Hepatocyte (in vitro differentiated cells): ENCODE measurements around the gene PAOX. TPM values are rescaled to one million over a fixed set of nuclear protein-coding genes. Genes with fewer than 3 reads are reported as not detected.

Source experiments
- DNase-seq: peaks from one replicate; pipeline ENCODE4 v3.0.0-alpha.2; 2016; ENCODE audit warnings: low spot score
- H2AFZ ChIP-seq: fragments of 200-600 bp; sonication (generic); 2 replicates; pipeline ENCODE4 v1.6.0; 2016; ENCODE audit warnings: antibody characterized with exemption, mild to moderate bottlenecking
- H3K27ac ChIP-seq: fragments of 200-600 bp; sonication (generic); 2 replicates; pipeline ENCODE4 v1.5.1; 2016; ENCODE audit warnings: mild to moderate bottlenecking
- H3K27me3 ChIP-seq: fragments of 200-600 bp; sonication (generic); 2 replicates; pipeline ENCODE4 v1.6.1; 2016
- H3K36me3 ChIP-seq: fragments of 200-600 bp; sonication (generic); replicated peaks from 2 replicates; pipeline ENCODE4 v1.5.1; 2016; ENCODE audit warnings: low read depth; ENCODE audit not compliant: insufficient read depth
- H3K4me1 ChIP-seq: fragments of 200-600 bp; sonication (generic); 2 replicates; pipeline ENCODE4 v1.5.1; 2016; ENCODE audit warnings: mild to moderate bottlenecking, moderate library complexity; ENCODE audit not compliant: insufficient read depth
- H3K4me2 ChIP-seq: fragments of 200-600 bp; sonication (generic); 2 replicates; pipeline ENCODE4 v1.6.0; 2016
- H3K4me3 ChIP-seq: fragments of 200-600 bp; sonication (generic); 2 replicates; pipeline ENCODE4 v1.5.1; 2016; ENCODE audit warnings: mild to moderate bottlenecking
- H3K79me2 ChIP-seq: fragments of 200-600 bp; sonication (generic); 2 replicates; pipeline ENCODE4 v1.6.0; 2017; ENCODE audit warnings: mild to moderate bottlenecking
- H3K9me2 ChIP-seq: fragments of 200-600 bp; sonication (generic); replicated peaks from 2 replicates; pipeline ENCODE4 v1.6.0; 2017; ENCODE audit warnings: mild to moderate bottlenecking; ENCODE audit not compliant: insufficient read depth
- H3K9me3 ChIP-seq: fragments of 200-600 bp; sonication (generic); 2 replicates; pipeline ENCODE4 v1.5.1; 2016; ENCODE audit warnings: low read depth, mild to moderate bottlenecking
- H4K20me1 ChIP-seq: fragments of 200-600 bp; sonication (generic); 2 replicates; pipeline ENCODE4 v1.6.0; 2016; ENCODE audit warnings: mild to moderate bottlenecking; ENCODE audit not compliant: insufficient read depth, poor library complexity, severe bottlenecking
- EZH2 ChIP-seq: fragments of 200-600 bp; sonication (generic); IDR thresholded peaks from 2 replicates; pipeline ENCODE4 v1.6.1; 2016; ENCODE audit warnings: antibody characterized with exemption, mild to moderate bottlenecking, borderline replicate concordance
- EZH2phosphoT487 ChIP-seq: fragments of 200-600 bp; sonication (generic); IDR thresholded peaks from one replicate; pipeline ENCODE4 v1.6.1; 2018; ENCODE audit warnings: antibody characterized with exemption, mild to moderate bottlenecking, low read depth, moderate library complexity; ENCODE audit not compliant: unreplicated experiment, severe bottlenecking
- WGBS: methylation state at CpG from one replicate; pipeline ENCODE4 v1.1.6; 2016; ENCODE audit warnings: low lambda C conversion rate; ENCODE audit errors: missing lambda C conversion rate; 5-methylcytosine and 5-hydroxymethylcytosine counted together
- polyA plus RNA-seq: library from polyadenylated mRNA; unstranded; fragments of >200 nt; fragmentation: Nextera tagmentation; extraction: Ambion mirVana; gene quantifications from 2 replicates; pipeline ENCODE4 v1.2.1, GENCODE V29; 2016
- total RNA-seq: library from RNA; depleted of rRNA; stranded (reverse); fragments of >200 nt; gene quantifications from 2 replicates; pipeline ENCODE4 v1.2.3, GENCODE V29; 2014
- TF ChIP-seq, protein P1 (sequence below): fragments of 200-600 bp; sonication (generic); IDR thresholded peaks from 2 replicates; pipeline ENCODE4 v1.5.1; 2016; ENCODE audit warnings: antibody characterized with exemption, mild to moderate bottlenecking; ENCODE audit not compliant: poor library complexity

PAOX gene
- total and polyA plus RNA-seq, 2 experiments from 2014 or later: 11.5 to 19.6 TPM

DNA sequence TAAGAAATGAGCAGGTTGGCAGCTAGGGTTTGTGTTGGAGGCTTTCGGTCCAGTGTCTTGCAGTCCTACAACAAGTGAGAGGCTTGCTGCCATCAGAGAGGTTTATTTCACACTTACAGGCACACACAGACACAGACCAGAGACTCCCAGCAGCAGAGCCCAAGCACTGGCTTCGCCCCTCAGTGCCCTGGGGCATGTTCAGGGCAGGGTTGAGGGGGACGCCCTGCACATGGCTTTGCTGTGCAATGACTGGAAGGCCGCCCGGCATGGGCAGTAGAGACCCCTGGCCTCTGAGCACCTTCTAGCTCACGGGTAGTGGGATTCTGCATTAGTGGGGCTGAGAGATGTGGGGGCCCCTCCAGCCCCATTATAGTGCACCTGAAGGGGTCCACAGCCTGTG is 41.5 kb downstream of the PAOX start:
- Histone ChIP-seq H4K20me1 (peaks cover 6% of the 10 kb centered on the region), H3K9me3 (no peaks in the 10 kb centered on the region), H3K9me2 (no peaks in the 10 kb centered on the region), H2AFZ (no peak overlapping the region), H3K27me3 (no peaks in the 10 kb centered on the region), H3K36me3 (peaks cover under 1% of the 10 kb centered on the region), H3K4me1 (no peaks in the 10 kb centered on the region), H3K79me2 (no peaks in the 10 kb centered on the region), H3K4me2 (no peak overlapping the region), H3K4me3 (no peak overlapping the region), H3K27ac (no peak overlapping the region)
- DNase-seq: no peak
- no peak for TF ChIP-seq EZH2
- TF ChIP-seq, protein P1, sequence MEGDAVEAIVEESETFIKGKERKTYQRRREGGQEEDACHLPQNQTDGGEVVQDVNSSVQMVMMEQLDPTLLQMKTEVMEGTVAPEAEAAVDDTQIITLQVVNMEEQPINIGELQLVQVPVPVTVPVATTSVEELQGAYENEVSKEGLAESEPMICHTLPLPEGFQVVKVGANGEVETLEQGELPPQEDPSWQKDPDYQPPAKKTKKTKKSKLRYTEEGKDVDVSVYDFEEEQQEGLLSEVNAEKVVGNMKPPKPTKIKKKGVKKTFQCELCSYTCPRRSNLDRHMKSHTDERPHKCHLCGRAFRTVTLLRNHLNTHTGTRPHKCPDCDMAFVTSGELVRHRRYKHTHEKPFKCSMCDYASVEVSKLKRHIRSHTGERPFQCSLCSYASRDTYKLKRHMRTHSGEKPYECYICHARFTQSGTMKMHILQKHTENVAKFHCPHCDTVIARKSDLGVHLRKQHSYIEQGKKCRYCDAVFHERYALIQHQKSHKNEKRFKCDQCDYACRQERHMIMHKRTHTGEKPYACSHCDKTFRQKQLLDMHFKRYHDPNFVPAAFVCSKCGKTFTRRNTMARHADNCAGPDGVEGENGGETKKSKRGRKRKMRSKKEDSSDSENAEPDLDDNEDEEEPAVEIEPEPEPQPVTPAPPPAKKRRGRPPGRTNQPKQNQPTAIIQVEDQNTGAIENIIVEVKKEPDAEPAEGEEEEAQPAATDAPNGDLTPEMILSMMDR: no peak
- TF ChIP-seq EZH2phosphoT487: no peak
- 93% methylated on average over 6 of the region's 6 CpGs for WGBS

DNA sequence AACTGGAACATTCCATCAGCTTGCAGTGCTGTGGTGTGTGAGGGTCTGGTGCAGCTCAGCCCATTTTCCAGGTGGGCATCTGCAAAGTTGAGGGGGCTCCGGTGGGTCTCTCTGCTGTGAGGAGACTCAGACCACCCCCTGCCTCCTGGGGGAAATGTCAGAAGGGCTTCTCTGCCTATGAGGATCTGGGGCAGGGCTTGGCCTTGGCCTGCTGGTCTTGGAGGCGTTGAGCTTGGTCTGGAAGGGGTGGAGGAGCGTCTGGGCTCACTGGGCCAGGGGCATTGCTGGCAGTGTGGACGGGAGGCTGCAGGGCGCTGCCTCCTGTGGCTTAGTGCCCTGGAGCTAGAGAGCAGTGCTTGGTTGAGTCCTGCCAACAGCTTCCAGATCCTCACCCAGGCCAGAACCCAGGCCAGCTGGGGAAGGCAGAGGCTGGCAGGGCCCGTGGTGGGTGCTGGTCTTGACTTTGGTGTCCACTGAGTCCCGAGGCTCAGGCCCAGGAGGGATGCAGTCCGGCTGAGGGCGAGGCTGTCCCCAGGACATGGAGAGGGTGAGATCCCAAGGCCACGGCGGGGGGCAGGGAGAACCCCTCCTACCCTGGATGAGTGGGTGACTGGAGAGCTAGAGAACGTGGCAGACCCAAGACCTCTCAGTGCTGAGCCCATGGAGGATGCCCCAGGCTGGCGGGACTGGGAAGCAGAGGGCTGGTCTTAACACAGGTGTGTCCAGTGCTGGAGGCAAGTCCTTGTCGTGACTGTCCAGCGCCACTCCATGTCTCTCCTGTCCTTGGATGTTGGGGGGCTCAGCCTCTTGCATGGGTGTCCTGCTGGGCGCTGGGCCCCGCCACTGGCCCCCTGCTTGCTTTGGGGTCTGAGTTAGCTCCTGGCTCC is 42.5 kb downstream of the PAOX start:
- H3K4me1 ChIP-seq: no peaks in the 10 kb centered on the region
- H3K9me3 ChIP-seq: no peaks in the 10 kb centered on the region
- peaks cover 6% of the 10 kb centered on the region for H4K20me1 ChIP-seq
- no peak overlapping the region for H2AFZ ChIP-seq
- H3K9me2 ChIP-seq: no peaks in the 10 kb centered on the region
- H3K79me2 ChIP-seq: no peaks in the 10 kb centered on the region
- TF ChIP-seq EZH2 (no peak), EZH2phosphoT487 (no peak)
- TF ChIP-seq, protein P1: no peak
- peak; percentile 5 for DNase-seq
- no peaks in the 10 kb centered on the region for H3K36me3 ChIP-seq
- WGBS: 93% methylated on average over 11 of the region's 17 CpGs
- no peaks in the 10 kb centered on the region for H3K27me3 ChIP-seq
- no peak overlapping the region for H3K4me2 ChIP-seq
- H3K4me3 ChIP-seq: no peak overlapping the region
- H3K27ac ChIP-seq: no peak overlapping the region

DNA sequence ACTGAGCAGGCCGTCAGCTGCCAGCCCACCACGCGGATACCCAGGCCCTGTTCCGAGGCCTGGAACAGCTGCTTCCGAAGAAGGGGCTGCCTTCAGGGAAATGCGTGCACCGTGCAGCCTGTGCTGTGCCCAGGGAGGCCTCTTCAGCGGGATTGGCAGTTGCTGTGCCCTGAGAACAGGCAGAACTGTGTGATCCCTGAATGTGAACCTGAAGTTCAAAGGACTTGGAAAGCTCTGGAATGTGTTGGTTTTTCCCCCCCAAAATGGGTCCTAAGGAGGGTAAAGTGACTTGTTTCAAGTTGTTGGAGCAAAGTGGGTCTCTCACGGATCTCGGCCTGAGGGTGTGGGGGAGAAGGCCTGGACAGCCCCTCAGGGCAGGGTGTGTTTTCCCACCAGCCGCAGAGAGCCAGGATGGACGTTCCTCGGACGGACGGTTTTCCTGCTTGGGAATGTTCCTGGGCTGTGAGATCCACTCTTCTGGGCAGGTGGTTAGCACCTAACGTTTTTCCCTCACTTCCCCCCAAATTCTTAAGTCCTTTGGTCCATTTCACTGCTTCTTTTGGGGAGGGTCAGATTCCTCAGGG is 43.3 kb downstream of the PAOX start:
- Histone ChIP-seq H3K9me3 (no peaks in the 10 kb centered on the region), H3K4me1 (no peaks in the 10 kb centered on the region), H3K27me3 (no peaks in the 10 kb centered on the region), H3K27ac (no peak overlapping the region), H4K20me1 (peaks cover 6% of the 10 kb centered on the region), H2AFZ (no peak overlapping the region), H3K36me3 (no peaks in the 10 kb centered on the region), H3K79me2 (no peaks in the 10 kb centered on the region), H3K9me2 (no peaks in the 10 kb centered on the region), H3K4me3 (no peak overlapping the region), H3K4me2 (no peak overlapping the region)
- TF ChIP-seq EZH2: no peak
- TF ChIP-seq, protein P1: no peak
- TF ChIP-seq EZH2phosphoT487: no peak
- 82% methylated on average over 16 of the region's 16 CpGs for WGBS
- no peak for DNase-seq
